GM12878 (cell line): ENCODE measurements around the gene CLDN16. TPM values are rescaled to one million over a fixed set of nuclear protein-coding genes. Genes with fewer than 3 reads are reported as not detected.

Experiments used
- CBX5 ChIP-seq: sonication (generic); IDR thresholded peaks from 2 replicates; pipeline ENCODE4 v1.6.1; 2016; ENCODE audit warnings: low read depth, moderate library complexity, mild to moderate bottlenecking, inconsistent platforms
- KAT2A ChIP-seq: conservative IDR thresholded peaks from 2 replicates; pipeline ENCODE4 v1.6.1; 2011; ENCODE audit warnings: low read depth, low read length; ENCODE audit not compliant: control insufficient read depth
- NFIC ChIP-seq: IDR thresholded peaks from 2 replicates; pipeline ENCODE4 v1.6.1; 2012; ENCODE audit warnings: low read depth, mild to moderate bottlenecking, inconsistent platforms, low read length, moderate library complexity
- NFYB ChIP-seq: IDR thresholded peaks from 2 replicates; pipeline ENCODE4 v1.6.1; 2011; ENCODE audit warnings: low read depth, mild to moderate bottlenecking, low read length, improper control_type of control experiment, moderate library complexity; ENCODE audit not compliant: insufficient read depth
- RFX5 ChIP-seq: IDR thresholded peaks from 2 replicates; pipeline ENCODE4 v1.6.1; 2011; ENCODE audit warnings: low read depth, low read length, improper control_type of control experiment
- RUNX3 ChIP-seq: IDR thresholded peaks from 2 replicates; pipeline ENCODE4 v1.6.1; 2012; ENCODE audit warnings: low read length, inconsistent platforms
- SUPT20H ChIP-seq: IDR thresholded peaks from 2 replicates; pipeline ENCODE4 v1.6.1; 2011; ENCODE audit warnings: low read depth, mild to moderate bottlenecking, low read length, moderate library complexity, borderline replicate concordance; ENCODE audit not compliant: control insufficient read depth
- ZNF24 ChIP-seq: fragments of 450-650 bp; IDR thresholded peaks from 2 replicates; pipeline ENCODE4 v1.6.1; 2017; ENCODE audit warnings: antibody characterized with exemption, mild to moderate bottlenecking
- polyA plus RNA-seq, 11 experiments: library from polyadenylated mRNA; depleted of rRNA in 4 of 11; unstranded in 6 of 11; stranded (reverse) in 5 of 11; fragments of >200 nt; fragmentation: Nextera tagmentation in 4 of 11; fragmentation: Illumina TruSeq in 1 of 11; extraction: Ambion mirVana in 4 of 11; extraction: Trizol in 1 of 11; gene quantifications; 1 replicate in 1 of 11; 2 replicates in 10 of 11; pipeline versions ENCODE4 v1.2.1 to v1.2.3, GENCODE V29; 2011 to 2016; ENCODE audit warnings: inconsistent platforms in 2 of 11, missing spikeins in 2 of 11, low read depth in 1 of 11
- total RNA-seq, 4 experiments: library from RNA; depleted of rRNA in 3 of 4; stranded (reverse); fragments of >200 nt in 3 of 4; fragmentation: Illumina TruSeq in 1 of 4; extraction: Trizol in 1 of 4; gene quantifications; 2 replicates each; pipeline versions ENCODE4 v1.2.1 to v1.2.3, GENCODE V29; 2013 to 2021
- TF ChIP-seq, protein P1 (sequence below): fragments of 450-650 bp; IDR thresholded peaks from 2 replicates; pipeline ENCODE4 v1.6.1; 2017; ENCODE audit warnings: mild to moderate bottlenecking, moderate library complexity
- TF ChIP-seq, protein P2 (sequence below): IDR thresholded peaks from 2 replicates; pipeline ENCODE4 v1.6.1; 2012; ENCODE audit warnings: improper control_type of control experiment, low read depth, low read length; ENCODE audit not compliant: insufficient replicate concordance
- TF ChIP-seq, protein P3 (sequence below): IDR thresholded peaks from 2 replicates; pipeline ENCODE4 v1.6.1; 2011; ENCODE audit warnings: low read depth, low read length, improper control_type of control experiment, borderline replicate concordance

Gene CLDN16
- total and polyA plus RNA-seq, 10 of the 15 experiments (the other 5 are each of a cell fraction or from before 2014, with no cell fraction given), result 3.2 to 26.6 (median 4.0) TPM

DNA sequence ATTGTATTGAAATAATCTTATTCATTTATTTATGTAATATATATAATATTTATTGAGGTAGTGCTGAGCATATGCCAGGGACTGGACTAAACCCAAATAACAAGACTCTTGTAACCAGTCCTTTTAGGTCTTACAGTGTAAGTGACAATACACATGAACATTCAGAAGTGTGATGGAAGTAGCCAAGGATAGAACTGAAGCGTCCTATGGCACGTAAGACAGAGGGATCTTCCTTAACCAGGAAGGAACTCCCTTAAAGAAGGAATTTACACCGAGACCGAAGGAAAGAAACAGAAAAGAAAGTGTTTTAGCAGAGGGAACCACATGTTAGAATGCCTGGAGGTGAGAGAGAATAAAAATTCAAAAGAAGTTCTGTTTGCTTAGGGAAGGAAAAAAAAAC is 42.1 kb upstream of the CLDN16 start (continued):
- TF ChIP-seq, protein P1, sequence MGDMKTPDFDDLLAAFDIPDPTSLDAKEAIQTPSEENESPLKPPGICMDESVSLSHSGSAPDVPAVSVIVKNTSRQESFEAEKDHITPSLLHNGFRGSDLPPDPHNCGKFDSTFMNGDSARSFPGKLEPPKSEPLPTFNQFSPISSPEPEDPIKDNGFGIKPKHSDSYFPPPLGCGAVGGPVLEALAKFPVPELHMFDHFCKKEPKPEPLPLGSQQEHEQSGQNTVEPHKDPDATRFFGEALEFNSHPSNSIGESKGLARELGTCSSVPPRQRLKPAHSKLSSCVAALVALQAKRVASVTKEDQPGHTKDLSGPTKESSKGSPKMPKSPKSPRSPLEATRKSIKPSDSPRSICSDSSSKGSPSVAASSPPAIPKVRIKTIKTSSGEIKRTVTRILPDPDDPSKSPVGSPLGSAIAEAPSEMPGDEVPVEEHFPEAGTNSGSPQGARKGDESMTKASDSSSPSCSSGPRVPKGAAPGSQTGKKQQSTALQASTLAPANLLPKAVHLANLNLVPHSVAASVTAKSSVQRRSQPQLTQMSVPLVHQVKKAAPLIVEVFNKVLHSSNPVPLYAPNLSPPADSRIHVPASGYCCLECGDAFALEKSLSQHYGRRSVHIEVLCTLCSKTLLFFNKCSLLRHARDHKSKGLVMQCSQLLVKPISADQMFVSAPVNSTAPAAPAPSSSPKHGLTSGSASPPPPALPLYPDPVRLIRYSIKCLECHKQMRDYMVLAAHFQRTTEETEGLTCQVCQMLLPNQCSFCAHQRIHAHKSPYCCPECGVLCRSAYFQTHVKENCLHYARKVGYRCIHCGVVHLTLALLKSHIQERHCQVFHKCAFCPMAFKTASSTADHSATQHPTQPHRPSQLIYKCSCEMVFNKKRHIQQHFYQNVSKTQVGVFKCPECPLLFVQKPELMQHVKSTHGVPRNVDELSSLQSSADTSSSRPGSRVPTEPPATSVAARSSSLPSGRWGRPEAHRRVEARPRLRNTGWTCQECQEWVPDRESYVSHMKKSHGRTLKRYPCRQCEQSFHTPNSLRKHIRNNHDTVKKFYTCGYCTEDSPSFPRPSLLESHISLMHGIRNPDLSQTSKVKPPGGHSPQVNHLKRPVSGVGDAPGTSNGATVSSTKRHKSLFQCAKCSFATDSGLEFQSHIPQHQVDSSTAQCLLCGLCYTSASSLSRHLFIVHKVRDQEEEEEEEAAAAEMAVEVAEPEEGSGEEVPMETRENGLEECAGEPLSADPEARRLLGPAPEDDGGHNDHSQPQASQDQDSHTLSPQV, result no peak
- no peak for TF ChIP-seq NFIC
- no peak for TF ChIP-seq RFX5
- TF ChIP-seq ZNF24, result no peak
- TF ChIP-seq RUNX3, result no peak
- TF ChIP-seq SUPT20H, result no peak
- no peak for TF ChIP-seq KAT2A
- TF ChIP-seq NFYB, result no peak
- TF ChIP-seq, protein P2, sequence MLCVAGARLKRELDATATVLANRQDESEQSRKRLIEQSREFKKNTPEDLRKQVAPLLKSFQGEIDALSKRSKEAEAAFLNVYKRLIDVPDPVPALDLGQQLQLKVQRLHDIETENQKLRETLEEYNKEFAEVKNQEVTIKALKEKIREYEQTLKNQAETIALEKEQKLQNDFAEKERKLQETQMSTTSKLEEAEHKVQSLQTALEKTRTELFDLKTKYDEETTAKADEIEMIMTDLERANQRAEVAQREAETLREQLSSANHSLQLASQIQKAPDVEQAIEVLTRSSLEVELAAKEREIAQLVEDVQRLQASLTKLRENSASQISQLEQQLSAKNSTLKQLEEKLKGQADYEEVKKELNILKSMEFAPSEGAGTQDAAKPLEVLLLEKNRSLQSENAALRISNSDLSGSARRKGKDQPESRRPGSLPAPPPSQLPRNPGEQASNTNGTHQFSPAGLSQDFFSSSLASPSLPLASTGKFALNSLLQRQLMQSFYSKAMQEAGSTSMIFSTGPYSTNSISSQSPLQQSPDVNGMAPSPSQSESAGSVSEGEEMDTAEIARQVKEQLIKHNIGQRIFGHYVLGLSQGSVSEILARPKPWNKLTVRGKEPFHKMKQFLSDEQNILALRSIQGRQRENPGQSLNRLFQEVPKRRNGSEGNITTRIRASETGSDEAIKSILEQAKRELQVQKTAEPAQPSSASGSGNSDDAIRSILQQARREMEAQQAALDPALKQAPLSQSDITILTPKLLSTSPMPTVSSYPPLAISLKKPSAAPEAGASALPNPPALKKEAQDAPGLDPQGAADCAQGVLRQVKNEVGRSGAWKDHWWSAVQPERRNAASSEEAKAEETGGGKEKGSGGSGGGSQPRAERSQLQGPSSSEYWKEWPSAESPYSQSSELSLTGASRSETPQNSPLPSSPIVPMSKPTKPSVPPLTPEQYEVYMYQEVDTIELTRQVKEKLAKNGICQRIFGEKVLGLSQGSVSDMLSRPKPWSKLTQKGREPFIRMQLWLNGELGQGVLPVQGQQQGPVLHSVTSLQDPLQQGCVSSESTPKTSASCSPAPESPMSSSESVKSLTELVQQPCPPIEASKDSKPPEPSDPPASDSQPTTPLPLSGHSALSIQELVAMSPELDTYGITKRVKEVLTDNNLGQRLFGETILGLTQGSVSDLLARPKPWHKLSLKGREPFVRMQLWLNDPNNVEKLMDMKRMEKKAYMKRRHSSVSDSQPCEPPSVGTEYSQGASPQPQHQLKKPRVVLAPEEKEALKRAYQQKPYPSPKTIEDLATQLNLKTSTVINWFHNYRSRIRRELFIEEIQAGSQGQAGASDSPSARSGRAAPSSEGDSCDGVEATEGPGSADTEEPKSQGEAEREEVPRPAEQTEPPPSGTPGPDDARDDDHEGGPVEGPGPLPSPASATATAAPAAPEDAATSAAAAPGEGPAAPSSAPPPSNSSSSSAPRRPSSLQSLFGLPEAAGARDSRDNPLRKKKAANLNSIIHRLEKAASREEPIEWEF, result no peak
- no peak for TF ChIP-seq CBX5
- TF ChIP-seq, protein P3, sequence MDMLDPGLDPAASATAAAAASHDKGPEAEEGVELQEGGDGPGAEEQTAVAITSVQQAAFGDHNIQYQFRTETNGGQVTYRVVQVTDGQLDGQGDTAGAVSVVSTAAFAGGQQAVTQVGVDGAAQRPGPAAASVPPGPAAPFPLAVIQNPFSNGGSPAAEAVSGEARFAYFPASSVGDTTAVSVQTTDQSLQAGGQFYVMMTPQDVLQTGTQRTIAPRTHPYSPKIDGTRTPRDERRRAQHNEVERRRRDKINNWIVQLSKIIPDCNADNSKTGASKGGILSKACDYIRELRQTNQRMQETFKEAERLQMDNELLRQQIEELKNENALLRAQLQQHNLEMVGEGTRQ, result no peak
